ENCODE data around the gene TEX11. TPM values are rescaled to one million over a fixed set of nuclear protein-coding genes. Genes with fewer than 3 reads are reported as not detected.
"Not testable (repeated sequence)": the region's sequence is repeated elsewhere in the genome, so short reads cannot be mapped to it uniquely, and the experiment has no call there.

TEX11 gene
- total RNA-seq, 4 donors from 2014 or later = not detected

DNA sequence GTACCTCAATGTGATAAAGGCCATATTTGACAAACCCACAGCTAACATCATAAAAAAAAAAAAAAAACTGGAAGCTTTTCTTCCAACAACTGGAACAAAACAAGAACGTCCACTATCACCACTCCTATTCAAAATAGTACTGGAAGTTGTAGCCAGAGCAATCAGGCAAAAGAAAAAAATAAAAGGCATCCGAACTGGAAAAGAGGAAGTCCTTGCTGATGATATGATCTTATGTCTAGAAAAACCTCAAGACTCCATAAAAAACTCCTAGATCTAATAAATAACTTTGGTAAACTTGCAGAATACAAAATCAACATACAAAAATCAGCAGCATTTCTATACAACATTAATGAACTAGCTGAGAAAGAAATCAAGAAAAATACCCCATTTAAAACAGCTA, 134.3 kb downstream of the TEX11 start:
- 40% methylated on average over 2 of the region's 2 CpGs for WGBS
- no peak overlapping the region for H3K4me3 ChIP-seq
- H3K36me3 ChIP-seq = no peaks in the 10 kb centered on the region
- no peaks in the 10 kb centered on the region for H3K4me1 ChIP-seq
- no peak for DNase-seq (ENCODE audit: low spot score in 2 of 2)
- H3K27ac ChIP-seq = no peak overlapping the region
- H3K27me3 ChIP-seq = no peaks in the 10 kb centered on the region
- no peaks in the 10 kb centered on the region for H3K9me3 ChIP-seq
- TF ChIP-seq, protein P1, sequence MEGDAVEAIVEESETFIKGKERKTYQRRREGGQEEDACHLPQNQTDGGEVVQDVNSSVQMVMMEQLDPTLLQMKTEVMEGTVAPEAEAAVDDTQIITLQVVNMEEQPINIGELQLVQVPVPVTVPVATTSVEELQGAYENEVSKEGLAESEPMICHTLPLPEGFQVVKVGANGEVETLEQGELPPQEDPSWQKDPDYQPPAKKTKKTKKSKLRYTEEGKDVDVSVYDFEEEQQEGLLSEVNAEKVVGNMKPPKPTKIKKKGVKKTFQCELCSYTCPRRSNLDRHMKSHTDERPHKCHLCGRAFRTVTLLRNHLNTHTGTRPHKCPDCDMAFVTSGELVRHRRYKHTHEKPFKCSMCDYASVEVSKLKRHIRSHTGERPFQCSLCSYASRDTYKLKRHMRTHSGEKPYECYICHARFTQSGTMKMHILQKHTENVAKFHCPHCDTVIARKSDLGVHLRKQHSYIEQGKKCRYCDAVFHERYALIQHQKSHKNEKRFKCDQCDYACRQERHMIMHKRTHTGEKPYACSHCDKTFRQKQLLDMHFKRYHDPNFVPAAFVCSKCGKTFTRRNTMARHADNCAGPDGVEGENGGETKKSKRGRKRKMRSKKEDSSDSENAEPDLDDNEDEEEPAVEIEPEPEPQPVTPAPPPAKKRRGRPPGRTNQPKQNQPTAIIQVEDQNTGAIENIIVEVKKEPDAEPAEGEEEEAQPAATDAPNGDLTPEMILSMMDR (IDR thresholded peaks at IDR 0.05) = no peak
- no peak for TF ChIP-seq POLR2AphosphoS5 (IDR thresholded peaks at IDR 0.05)
- no peak for TF ChIP-seq EP300 (IDR thresholded peaks at IDR 0.05)
- no peak for TF ChIP-seq POLR2A (IDR thresholded peaks at IDR 0.05)

DNA sequence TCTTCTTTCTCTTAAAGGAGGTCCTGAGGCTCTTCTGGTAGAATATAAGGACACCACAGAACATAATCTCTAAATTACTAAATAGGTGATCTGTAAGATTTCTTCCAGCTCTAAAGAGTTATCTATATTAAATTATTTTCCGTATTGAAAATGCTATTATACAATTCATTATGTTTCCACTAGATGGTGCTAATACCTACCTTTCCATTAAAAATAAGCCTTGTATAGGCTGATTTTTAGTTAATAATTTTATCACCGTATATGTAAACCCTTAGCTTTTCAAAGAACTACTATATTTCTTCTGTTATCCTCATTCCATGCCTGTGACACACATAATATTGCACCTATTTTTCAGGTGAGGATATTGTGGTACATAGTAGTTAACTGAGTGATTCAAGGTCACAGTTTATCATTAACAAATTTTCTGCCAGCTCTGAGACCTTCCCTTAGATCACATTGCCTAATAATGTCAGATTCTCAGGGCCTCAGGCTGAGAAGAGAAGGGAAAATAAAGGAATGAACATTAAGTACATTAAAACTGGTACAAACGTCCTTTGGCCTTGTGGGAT, 138.8 kb downstream of the TEX11 start:
- no peak for TF ChIP-seq POLR2AphosphoS5 (IDR thresholded peaks at IDR 0.05)
- no peak for TF ChIP-seq EP300 (IDR thresholded peaks at IDR 0.05)
- no peak for TF ChIP-seq POLR2A (IDR thresholded peaks at IDR 0.05)
- TF ChIP-seq, protein P1 (IDR thresholded peaks at IDR 0.05) = no peak
- H3K9me3 ChIP-seq = no peaks in the 10 kb centered on the region
- H3K27me3 ChIP-seq = no peaks in the 10 kb centered on the region
- no peak overlapping the region for H3K4me3 ChIP-seq
- H3K27ac ChIP-seq = no peak overlapping the region
- DNase-seq (ENCODE audit: low spot score in 2 of 2) = no peak
- H3K4me1 ChIP-seq = no peaks in the 10 kb centered on the region
- 24% methylated on average over 3 of the region's 3 CpGs for WGBS
- no peaks in the 10 kb centered on the region for H3K36me3 ChIP-seq

DNA sequence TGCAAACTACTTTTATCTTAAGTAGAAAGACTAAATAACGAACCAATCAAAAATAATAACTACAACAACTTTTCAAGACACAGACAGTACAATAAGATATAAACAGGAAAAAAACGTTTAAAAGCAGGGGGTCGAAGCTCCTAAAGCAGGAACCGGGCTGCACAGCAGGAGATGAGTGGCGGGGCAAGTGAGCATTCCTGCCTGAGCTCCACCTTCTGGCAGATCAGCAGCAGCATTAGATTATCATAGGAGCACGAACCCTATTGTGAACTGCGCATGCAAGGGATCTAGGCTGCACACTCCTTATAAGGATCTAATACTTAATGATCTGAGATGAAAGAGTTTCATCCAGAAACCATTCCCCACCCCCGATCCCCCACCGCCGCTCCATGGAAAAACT, 146.2 kb downstream of the TEX11 start:
- Histone ChIP-seq H3K27ac (no peak overlapping the region), H3K36me3 (no peaks in the 10 kb centered on the region), H3K9me3 (no peaks in the 10 kb centered on the region), H3K4me3 (no peak overlapping the region), H3K27me3 (no peaks in the 10 kb centered on the region), H3K4me1 (no peaks in the 10 kb centered on the region)
- DNase-seq (ENCODE audit: low spot score in 2 of 2) = no peak
- no peak for TF ChIP-seq EP300 (IDR thresholded peaks at IDR 0.05)
- TF ChIP-seq POLR2AphosphoS5 (IDR thresholded peaks at IDR 0.05) = no peak
- no peak for TF ChIP-seq POLR2A (IDR thresholded peaks at IDR 0.05)
- TF ChIP-seq, protein P1 (IDR thresholded peaks at IDR 0.05) = no peak
- WGBS = 44% methylated on average over 10 of the region's 10 CpGs

DNA sequence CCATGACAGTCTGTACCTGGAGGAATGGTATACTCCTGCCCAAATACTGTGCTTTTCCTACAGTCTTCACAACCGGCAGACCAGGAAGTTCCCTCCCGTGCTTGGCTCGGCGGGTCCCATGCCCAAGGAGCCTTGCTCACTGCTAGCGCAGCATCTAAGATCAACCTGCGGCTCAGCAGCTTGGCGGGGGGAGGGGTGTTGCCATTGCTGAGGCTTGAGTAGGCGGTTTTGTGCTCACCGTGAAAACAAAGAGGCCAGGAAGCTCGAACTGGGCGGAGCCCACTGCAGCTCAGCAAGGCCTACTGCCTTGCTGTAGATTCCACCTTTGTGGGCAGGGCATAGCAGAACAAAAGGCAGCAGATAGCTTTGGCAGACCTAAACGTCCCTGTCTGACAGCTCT, 152.7 kb downstream of the TEX11 start:
- TF ChIP-seq, protein P1 (IDR thresholded peaks at IDR 0.05) = no peak
- no peak for TF ChIP-seq POLR2A (IDR thresholded peaks at IDR 0.05)

DNA sequence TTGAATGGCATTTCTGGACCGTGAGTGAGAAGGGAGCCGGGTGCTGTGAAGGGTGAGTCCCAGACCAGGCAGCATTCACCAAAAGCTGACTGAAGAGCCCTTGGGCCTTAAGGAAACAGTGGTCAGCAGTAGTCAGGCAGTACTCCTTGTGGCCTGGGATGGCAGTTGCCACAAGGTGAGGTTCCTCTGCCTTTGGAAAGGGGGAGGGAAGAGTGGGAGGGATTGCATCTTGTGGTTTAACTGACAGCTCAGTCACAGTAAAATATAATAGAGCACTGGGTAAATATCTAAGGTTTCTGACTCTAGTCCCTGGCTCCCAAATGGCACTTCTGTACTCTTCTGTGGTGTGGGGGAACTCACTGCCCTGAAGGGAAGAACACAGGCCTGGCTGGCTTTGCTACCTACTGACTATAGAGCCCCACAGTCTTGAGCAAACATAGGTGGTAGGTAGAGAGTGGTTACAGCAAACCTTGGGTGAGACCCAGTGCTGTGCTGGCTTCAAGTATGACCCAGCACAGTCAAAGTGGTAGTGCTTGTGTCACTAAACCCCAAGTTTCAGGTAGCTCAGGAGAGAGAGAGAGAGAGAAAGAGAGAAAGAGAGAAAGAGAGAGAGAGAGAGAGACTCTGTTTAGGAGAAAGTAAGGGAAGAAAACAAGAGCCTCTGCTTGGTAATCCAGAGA, 154.2 kb downstream of the TEX11 start:
- TF ChIP-seq EP300 (IDR thresholded peaks at IDR 0.05) (no peak), POLR2A (IDR thresholded peaks at IDR 0.05) (no peak), POLR2AphosphoS5 (IDR thresholded peaks at IDR 0.05) (no peak)
- TF ChIP-seq, protein P1 (IDR thresholded peaks at IDR 0.05) = no peak
- 74% methylated on average over 2 of the region's 2 CpGs for WGBS
- no peak overlapping the region for H3K4me3 ChIP-seq
- no peaks in the 10 kb centered on the region for H3K27me3 ChIP-seq
- H3K9me3 ChIP-seq = no peaks in the 10 kb centered on the region
- DNase-seq (ENCODE audit: low spot score in 2 of 2) = no peak
- no peaks in the 10 kb centered on the region for H3K4me1 ChIP-seq
- H3K36me3 ChIP-seq = no peaks in the 10 kb centered on the region
- no peak overlapping the region for H3K27ac ChIP-seq

More for the DNA sequence above, 152.7 kb downstream of the TEX11 start:
- Histone ChIP-seq H3K4me1 (no peaks in the 10 kb centered on the region), H3K36me3 (no peaks in the 10 kb centered on the region), H3K27ac (no peak overlapping the region), H3K9me3 (no peaks in the 10 kb centered on the region), H3K4me3 (no peak overlapping the region), H3K27me3 (no peaks in the 10 kb centered on the region)
- DNase-seq (ENCODE audit: low spot score in 2 of 2) = no peak
- 62% methylated on average over 10 of the region's 12 CpGs for WGBS

DNA sequence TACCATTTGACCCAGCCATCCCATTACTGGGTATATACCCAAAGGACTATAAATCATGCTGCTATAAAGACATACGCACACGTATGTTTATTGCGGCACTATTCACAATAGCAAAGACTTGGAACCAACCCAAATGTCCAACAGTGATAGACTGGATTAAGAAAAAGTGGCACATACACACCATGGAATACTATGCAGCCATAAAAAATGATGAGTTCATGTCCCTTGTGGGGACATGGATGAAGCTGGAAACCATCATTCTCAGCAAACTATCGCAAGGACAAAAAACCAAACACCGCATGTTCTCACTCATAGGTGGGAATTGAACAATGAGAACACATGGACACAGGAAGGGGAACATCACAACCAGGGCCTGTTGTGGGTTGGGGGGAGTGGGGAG, 174.7 kb downstream of the TEX11 start:
- DNase-seq (ENCODE audit: low spot score in 2 of 2); H3K4me1 ChIP-seq; H3K4me3 ChIP-seq; H3K36me3 ChIP-seq; H3K9me3 ChIP-seq; H3K27me3 ChIP-seq; H3K27ac ChIP-seq: not testable (repeated sequence)
- WGBS = 96% methylated on average over 5 of the region's 5 CpGs

DNA sequence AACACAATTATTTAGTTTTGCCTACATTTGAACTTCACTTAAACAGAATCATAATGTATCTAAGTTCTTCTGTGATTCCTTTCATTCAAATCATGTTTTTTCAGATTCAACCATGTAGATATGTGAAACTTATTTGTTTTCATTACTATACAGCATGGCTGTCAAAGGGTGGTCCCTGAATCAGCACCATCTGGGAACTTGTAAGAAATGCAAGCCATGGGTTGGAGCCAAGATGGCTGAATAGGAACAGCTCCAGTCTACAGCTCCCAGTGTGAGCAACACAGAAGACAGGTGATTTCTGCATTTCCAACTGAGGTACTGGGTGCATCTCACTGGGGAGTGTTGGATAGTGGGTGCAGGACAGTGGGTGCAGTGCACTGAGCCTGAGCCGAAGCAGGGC, 180.6 kb downstream of the TEX11 start:
- WGBS = 79% methylated on average over 1 of the region's 1 CpG
- H3K36me3 ChIP-seq; DNase-seq (ENCODE audit: low spot score in 2 of 2); H3K4me1 ChIP-seq; H3K27ac ChIP-seq; H3K27me3 ChIP-seq; H3K9me3 ChIP-seq; H3K4me3 ChIP-seq: not testable (repeated sequence)

All from suprapubic skin (tissue), 4 donors.